ENCODE results near the gene CHORDC1. TPM values are rescaled to one million over a fixed set of nuclear protein-coding genes. Genes with fewer than 3 reads are reported as not detected.
"Not testable (repeated sequence)": the region's sequence is repeated elsewhere in the genome, so short reads cannot be mapped to it uniquely, and the experiment has no call there.

The CHORDC1 gene
- total RNA-seq, 4 donors from 2014 or later, result 18.8 to 29.8 (median 23.3) TPM

GRCh38 chr11:90208857-90209256, 14.0 kb downstream of the CHORDC1 start:
- WGBS, 2 donors, result 87 to 95% methylated on average over 2 of the region's 2 CpGs
- no peak for TF ChIP-seq POLR2A (IDR thresholded peaks at IDR 0.05)
- TF ChIP-seq CTCF (IDR thresholded peaks at IDR 0.05), result no peak
- H3K4me3 ChIP-seq (ENCODE audit: low read depth, poor library complexity, severe bottlenecking), result no peak overlapping the region
- DNase-seq (ENCODE audit: low spot score in 2 of 2), result no peak
- intact Hi-C loops (cut with DNase I; ENCODE audit: low total_unique reads), result no loop called here

DNA sequence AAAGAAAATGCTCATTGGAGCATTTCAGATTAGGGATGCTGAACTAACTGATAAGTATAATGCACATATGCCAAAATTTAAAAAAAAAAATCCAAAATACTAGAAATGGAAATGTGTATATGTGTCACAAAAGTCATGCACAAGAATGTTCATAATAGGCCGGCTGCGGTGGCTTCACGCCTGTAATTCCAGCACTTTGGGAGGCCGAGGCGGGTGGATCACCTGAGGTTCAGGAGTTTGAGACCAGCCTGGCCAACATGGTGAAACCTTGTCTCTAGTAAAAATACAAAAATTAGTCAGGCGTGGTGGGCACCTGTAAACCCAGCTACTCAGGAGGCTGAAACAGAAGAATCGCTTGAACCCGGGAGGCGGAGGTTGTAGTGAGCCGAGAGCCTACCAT, 14.9 kb downstream of the CHORDC1 start:
- intact Hi-C loops (cut with DNase I; ENCODE audit: low total_unique reads); H3K4me3 ChIP-seq (ENCODE audit: low read depth, poor library complexity, severe bottlenecking): not testable (repeated sequence)
- peak in 1 of 2 donors; percentile 74 for DNase-seq (ENCODE audit: low spot score in 2 of 2)
- WGBS, 2 donors, result 93 to 94% methylated on average over 10 of the region's 10 CpGs

GRCh38 chr11:90204832-90205646, 17.8 kb downstream of the CHORDC1 start:
- 13 to 14% methylated on average over 3 of the region's 3 CpGs for WGBS, 2 donors
- intact Hi-C loops (cut with DNase I; ENCODE audit: low total_unique reads), result no loop called here
- no peak for DNase-seq (ENCODE audit: low spot score in 2 of 2)
- no peak overlapping the region for H3K4me3 ChIP-seq (ENCODE audit: low read depth, poor library complexity, severe bottlenecking)
- TF ChIP-seq POLR2A (IDR thresholded peaks at IDR 0.05) (no peak), CTCF (IDR thresholded peaks at IDR 0.05) (no peak)

GRCh38 chr11:90204407-90204806, 18.4 kb downstream of the CHORDC1 start:
- H3K4me3 ChIP-seq (ENCODE audit: low read depth, poor library complexity, severe bottlenecking), result no peak overlapping the region
- TF ChIP-seq POLR2A (IDR thresholded peaks at IDR 0.05) (no peak), CTCF (IDR thresholded peaks at IDR 0.05) (no peak)
- WGBS, 2 donors, result 94 to 95% methylated on average over 13 of the region's 13 CpGs
- peak in 1 of 2 donors; percentile 54 for DNase-seq (ENCODE audit: low spot score in 2 of 2)
- intact Hi-C loops (cut with DNase I; ENCODE audit: low total_unique reads), result no loop called here

- intact Hi-C loops (cut with DNase I; ENCODE audit: low total_unique reads), result no loop called here
- no peak overlapping the region for H3K4me3 ChIP-seq (ENCODE audit: low read depth, poor library complexity, severe bottlenecking)
- DNase-seq (ENCODE audit: low spot score in 2 of 2), result no peak
- TF ChIP-seq POLR2A (IDR thresholded peaks at IDR 0.05) (no peak), CTCF (IDR thresholded peaks at IDR 0.05) (no peak)
- 53 to 61% methylated on average over 3 of the region's 3 CpGs for WGBS, 2 donors
These were observed 20.5 kb downstream of the CHORDC1 start for GRCh38 chr11:90202342-90202741.

DNA sequence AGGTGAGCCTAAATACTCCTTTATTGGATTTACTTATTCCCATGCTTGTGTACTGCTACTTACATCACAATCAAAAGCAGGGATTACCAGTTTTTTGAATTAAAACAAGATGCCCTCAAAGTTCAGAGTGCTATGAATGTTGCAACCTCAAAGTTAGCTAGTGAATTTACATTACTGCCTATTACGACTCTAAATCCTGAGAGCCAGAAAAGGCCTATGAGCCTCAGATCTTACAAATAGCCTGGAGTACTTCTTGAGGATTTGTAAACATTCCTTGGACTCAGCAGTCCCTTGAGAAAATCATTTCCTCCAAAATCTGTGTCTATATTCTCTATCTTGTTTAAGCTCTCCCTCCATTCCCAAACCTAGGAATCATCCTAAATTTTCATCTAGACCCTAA, 25.5 kb downstream of the CHORDC1 start:
- 68 to 73% methylated on average over 1 of the region's 1 CpG for WGBS, 2 donors
- no peak overlapping the region for H3K4me3 ChIP-seq (ENCODE audit: low read depth, poor library complexity, severe bottlenecking)
- no peak for DNase-seq (ENCODE audit: low spot score in 2 of 2)
- TF ChIP-seq POLR2A (IDR thresholded peaks at IDR 0.05) (no peak), CTCF (IDR thresholded peaks at IDR 0.05) (no peak)
- intact Hi-C loops (cut with DNase I; ENCODE audit: low total_unique reads), result loop anchor here (5.0 kb wide), 1 partner anchor 1725 kb away; no protein-coding TSS in a partner anchor

Data from lower leg skin (tissue), 4 donors.